Measurements from ENCODE around the gene ADORA1.

The ADORA1 gene

DNA sequence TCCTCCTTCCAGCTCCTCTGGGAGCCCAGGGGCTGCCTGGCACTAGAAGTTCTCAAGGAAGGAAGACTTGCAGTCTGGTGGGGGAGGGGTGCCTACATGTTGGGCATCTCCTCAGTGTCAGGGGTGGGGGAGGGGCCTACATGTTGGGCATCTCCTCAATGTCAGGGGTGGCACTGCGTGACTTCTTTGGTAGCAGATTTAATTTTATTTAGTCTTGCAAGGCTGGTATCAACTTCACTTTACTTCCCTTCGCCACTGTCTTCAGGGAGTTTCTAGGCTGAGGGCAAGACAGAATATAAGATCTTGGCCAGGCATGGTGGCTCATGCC is 18.5 kb downstream of the ADORA1 start:
- TF ChIP-seq POLR2A (IDR thresholded peaks at IDR 0.05; ENCODE audit: low read length): no peak
- DNase-seq: no peak

DNA sequence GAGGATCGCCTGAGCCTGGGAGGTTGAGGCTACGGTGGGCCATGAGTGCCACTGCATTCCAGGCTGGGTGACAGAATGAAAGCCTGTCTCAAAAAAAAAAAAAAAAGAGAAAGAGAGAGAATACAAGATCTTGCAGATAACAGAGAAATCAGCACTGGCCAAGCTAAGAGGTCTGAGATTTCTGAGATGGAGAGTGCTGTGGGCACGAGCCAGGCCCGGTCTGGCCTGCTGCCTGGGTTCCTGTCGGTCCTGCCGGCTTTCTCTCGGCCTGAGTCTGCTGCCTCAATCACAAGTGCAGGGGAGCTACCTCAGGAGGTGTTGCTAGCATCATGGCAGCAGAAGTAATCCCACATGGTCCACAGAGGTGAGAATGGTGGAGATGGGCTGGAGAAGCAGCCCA is 19.0 kb downstream of the ADORA1 start:
- no peak for TF ChIP-seq GATA1 (IDR thresholded peaks at IDR 0.05; ENCODE audit: low read depth, low read length)
- TF ChIP-seq POLR2A (IDR thresholded peaks at IDR 0.05; ENCODE audit: low read length): no peak

DNA sequence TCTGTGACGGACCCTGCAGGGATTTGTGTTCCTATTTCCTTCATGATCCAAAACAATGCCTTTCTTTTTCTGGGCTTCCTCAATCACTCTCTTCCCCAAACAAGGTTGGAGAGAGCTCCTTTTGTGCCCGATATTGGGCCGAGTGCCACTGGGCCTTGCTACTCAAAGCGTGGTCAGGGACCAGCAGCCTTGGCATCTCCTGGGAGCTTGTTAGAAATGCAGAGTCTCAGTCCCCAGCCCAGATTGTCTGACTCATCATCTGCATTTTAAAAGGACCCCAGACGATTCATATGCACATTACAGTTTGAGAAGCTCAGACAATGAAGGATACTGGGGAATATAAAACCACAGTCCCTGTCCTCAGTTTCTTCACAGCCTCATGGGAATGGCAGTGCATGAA is 19.9 kb downstream of the ADORA1 start:
- DNase-seq: no peak
- TF ChIP-seq POLR2A (IDR thresholded peaks at IDR 0.05; ENCODE audit: low read length) (no peak), GATA1 (IDR thresholded peaks at IDR 0.05; ENCODE audit: low read depth, low read length) (no peak)

More for the DNA sequence above, 19.0 kb downstream of the ADORA1 start:
- no peak for DNase-seq

DNA sequence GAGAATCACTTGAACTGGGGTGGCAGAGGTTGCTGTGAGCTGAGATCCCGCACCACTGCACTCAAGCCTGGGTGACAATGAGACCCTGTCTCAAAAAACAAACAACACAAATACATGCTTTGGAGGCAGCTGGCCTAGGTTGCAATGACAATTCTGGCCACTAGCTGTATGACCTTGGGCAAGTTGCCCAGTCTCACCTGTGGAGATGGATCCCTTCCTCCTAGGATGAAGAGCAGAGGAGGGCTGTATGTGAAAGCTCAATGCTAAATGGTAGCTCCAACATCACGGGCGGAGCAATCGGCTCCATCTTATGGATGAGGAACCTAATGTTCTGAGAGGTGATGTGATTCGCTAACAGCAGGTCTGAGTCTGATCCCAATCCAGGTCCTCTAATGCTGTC is 20.6 kb downstream of the ADORA1 start:
- TF ChIP-seq GATA1 (IDR thresholded peaks at IDR 0.05; ENCODE audit: low read depth, low read length) (no peak), POLR2A (IDR thresholded peaks at IDR 0.05; ENCODE audit: low read length) (no peak)
- DNase-seq: peak in 1 of 2 experiments; percentile 4

DNA sequence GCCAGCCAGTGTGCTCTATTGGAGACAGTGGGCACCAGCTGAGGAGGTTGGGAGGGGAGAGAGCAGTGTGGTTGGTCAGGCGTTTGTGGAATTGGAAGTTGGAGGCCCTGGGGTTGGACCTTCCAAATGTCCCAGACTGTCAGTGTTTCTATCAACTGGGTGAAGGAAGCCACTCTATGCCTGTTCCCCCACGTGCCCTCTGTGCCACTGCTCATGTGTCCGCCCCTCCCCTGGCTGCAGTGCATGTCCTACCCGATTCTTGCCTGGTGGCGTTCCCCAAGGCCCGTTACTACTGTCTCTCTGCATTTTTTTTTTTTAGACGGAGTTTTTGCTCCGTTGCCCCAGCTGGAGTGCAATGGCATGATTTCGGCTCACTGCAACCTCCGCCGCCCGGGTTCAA is 21.1 kb downstream of the ADORA1 start:
- TF ChIP-seq POLR2A (IDR thresholded peaks at IDR 0.05; ENCODE audit: low read length) (no peak), GATA1 (IDR thresholded peaks at IDR 0.05; ENCODE audit: low read depth, low read length) (no peak)
- DNase-seq: no peak

DNA sequence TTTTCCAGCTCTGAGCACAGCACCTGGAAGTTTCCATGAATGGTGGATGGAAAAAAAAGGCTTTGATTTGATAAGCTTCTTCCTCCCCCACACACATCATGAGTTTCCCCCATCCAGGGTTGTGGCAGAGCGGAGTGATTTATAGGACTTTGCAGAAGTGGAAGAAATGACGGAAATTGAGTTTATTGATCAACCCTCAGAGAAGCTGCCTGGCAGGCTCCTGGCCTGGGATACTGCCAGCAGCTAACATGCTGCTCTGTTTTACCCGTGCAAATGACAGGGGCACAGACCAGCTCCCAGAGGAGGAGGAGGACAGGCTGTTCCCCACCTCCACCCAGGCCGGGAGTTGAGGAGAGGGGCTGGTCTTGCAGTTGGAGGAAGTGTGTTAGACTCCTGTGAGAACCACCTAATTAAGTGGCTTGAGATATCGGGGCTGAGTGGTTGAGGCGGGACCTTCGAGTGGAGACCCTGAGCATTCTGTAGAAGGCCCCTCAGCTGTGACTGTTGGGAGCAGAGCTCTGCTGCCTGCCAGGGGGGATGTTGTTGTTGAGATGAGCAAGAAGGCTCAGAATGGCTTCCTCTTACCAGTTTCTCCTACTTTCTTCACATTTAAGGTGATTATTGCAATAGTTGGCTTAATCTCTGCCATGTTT is 21.8 kb downstream of the ADORA1 start:
- TF ChIP-seq POLR2A (IDR thresholded peaks at IDR 0.05; ENCODE audit: low read length) (no peak), GATA1 (IDR thresholded peaks at IDR 0.05; ENCODE audit: low read depth, low read length) (no peak)
- DNase-seq: no peak

DNA sequence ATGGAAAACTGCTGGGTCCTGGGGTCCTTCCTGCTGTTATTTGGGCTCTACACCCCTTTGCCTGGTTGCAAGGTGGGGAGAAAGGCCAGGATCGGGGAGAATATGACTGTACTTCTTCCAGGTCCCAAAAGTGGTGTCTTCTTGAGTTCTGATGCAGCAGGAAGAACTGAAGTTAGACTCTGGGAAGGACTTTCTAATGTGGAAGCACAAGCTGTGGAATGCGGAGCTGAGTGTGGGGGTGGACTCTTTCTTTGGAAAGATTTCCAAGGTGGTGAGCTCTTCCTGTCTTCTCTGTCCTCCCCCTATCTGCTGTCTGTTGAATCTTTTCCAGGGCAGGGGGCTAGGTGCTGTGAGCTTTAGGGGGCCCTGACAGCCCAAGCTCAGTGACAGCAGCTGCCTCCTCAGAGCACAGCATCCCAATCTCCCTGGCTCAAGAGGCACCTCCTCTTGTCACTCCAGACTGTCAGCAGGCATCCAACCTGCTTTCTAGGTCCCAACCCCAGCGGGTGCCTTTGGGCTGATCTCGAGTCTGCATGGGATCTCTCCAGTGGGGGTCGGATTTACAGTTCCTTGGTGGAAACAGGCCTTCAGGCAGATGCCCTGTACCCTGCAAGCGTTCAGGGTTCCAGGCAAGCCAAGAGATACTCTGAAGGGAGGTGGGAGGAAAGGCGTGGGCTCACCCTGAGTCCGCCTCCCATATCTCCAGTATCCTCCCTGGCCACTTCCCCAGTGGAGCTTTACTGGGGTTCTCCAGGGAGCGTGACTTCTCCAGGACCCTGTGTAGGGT is 23.2 kb downstream of the ADORA1 start:
- no peak for TF ChIP-seq GATA1 (IDR thresholded peaks at IDR 0.05; ENCODE audit: low read depth, low read length)
- no peak for DNase-seq

DNA sequence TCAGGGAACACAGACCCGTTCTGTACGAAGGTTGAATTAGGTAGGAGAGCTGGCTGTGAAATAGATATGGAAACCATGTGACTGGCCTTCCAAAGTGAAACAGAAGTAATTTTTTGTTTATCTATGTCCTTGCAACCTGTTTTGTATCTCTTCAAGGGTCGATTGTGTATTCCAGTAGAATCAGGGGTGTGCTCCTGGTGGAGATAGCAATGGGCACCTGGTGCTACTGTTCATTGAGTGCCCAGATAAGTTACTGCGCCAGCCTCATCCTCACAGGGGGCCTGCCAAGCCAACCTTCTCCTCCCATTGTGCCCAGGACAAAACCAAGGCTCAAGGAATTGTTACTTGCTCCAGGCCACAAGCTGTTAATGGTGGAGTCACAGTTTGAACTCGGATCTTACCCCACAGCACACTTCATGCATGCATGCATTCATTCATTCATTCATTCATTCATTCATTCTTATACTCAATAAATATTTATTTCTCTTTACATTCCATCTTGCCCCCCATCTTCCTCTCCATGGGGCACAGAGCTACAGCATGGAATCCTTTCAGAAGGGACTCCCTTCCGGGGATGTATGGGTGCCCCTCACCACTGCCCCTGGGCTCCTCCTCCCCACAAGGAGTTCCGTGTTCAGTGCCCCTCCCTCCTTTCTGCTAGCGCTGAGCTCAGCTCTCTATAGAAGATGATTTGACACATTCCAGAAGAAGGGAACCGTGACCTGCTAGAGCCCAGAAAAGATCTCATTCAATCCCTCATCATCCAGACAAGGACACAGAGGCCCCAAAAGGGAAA is 24.0 kb downstream of the ADORA1 start:
- TF ChIP-seq GATA1 (IDR thresholded peaks at IDR 0.05; ENCODE audit: low read depth, low read length) (no peak), POLR2A (IDR thresholded peaks at IDR 0.05; ENCODE audit: low read length) (no peak)
- no peak for DNase-seq

DNA sequence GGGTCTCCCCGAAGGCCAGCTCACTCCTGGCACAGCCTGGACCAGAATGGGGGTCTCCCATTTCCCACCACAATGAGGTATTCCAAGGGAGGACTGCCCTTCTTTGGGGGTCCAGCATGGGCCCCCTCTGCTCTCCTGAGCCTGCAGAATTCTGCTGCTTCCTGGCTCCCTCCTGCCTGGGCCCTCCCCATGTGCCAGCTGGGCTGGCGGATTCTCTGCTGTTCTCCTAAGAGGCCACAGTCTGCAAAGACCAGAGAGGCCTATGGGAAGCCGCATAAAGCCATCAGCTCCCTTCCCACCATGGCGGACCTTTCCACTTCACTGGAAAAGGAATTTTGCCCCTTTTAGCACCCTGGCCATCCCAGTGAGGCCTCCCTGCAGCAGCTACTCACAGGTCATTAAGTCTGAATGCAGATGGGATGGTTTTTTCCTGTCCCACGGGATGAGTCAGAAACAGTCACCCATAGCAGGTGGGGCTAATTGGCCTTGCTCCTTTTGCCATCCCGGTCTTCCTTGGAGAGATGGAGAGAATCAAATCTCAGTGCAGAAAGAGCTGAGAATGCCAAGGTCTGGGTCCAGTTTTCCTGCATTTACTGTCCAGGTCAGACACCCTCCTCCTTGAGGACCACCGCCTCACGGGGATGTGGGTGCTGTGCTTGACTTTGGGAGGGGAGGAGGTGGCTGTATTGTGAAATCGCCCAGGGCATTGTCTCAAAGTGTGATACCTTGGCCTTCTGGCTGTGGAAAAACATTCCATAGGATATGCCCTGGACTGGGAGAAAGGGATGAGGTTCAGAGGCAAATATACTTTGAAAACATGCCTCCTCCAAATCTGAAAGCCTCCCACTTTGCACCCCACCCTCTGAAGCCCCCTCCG is 24.9 kb downstream of the ADORA1 start:
- no peak for DNase-seq
- TF ChIP-seq POLR2A (IDR thresholded peaks at IDR 0.05; ENCODE audit: low read length) (no peak), GATA1 (IDR thresholded peaks at IDR 0.05; ENCODE audit: low read depth, low read length) (no peak)

DNA sequence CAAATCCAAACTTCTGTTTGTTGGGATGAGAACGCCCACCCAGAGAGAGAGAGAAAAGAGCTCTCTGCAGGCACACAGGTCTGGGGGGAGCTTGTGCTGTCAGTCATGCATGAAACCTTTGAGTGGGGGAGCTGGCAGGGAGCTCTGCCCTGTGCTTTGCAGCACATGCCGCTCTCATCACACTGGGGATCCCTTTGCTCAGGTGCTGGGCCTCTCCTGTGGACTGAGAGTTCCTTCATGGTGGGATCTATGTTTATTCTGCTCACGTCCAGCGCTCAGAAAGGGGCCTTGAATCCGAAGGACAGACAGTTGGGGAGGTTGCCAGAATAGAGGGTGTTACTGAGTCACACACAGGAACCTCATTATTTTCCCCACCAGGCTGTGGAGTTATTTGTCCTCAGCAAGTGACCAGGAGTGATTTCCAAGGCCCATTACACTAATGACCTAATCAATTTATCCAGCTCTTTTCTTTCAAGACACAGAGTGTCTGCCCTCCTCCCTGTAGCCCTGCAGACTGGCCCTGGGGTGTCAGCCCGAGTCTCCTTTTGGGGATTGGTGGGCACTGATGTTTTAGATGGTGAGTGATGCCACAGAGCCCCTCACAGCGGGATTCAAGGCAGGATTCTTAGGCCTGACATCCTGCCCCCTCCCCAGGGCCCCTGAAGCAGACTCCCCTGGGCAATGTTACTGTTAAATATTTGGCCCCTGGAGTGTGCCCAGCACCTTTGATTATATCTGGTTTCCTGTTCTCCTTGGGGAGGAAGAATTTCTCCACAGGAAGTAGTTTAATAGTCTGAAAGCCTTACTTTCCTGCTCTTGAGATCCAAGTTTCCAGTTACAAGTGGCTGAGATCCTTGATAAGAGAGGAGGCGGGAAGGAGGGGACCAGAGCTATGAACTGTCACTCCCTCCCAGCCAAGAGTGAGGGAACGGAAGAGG is 25.8 kb downstream of the ADORA1 start:
- no peak for DNase-seq
- no peak for TF ChIP-seq GATA1 (IDR thresholded peaks at IDR 0.05; ENCODE audit: low read depth, low read length)
- no peak for TF ChIP-seq POLR2A (IDR thresholded peaks at IDR 0.05; ENCODE audit: low read length)

DNA sequence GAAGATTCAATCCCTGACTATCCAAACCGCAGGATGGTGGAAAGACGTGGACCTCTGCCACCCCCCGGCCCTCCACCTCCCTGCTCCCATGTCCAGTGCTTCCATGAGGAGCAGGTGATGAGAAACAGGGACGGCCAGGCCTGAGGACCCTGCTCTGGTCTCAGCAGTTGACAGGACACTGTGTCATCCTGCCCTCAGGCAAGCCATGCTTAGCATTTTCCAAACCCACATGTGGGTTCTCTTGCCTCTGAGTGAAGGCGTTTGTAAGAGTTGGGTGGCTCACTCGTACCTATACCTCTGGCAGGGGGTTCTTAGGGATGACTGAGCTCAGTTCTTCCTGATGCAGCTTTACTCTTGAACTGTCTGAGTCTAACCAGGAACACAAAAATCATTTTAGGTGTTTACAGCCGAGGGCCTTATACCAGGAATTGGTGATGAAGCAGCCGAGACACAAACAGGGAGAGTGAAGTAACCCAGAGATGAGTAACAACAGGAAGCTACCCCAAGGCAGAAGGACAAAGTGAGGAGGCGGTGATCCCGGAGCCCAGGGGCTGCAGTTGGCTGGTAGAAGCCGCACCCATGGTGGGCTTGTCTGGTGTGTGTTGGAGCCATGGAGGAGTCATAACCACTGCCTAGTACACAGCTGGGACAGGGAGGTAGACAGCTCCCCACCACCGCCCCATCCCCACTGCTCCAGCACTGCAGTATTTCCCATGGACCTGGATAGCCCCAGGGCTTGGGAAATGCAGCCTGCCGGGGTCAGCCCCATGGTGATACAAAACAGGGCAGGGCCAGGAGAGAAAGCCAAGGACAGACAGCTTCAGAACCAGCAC is 26.7 kb downstream of the ADORA1 start:
- no peak for TF ChIP-seq POLR2A (IDR thresholded peaks at IDR 0.05; ENCODE audit: low read length)
- no peak for TF ChIP-seq GATA1 (IDR thresholded peaks at IDR 0.05; ENCODE audit: low read depth, low read length)
- DNase-seq: no peak

DNA sequence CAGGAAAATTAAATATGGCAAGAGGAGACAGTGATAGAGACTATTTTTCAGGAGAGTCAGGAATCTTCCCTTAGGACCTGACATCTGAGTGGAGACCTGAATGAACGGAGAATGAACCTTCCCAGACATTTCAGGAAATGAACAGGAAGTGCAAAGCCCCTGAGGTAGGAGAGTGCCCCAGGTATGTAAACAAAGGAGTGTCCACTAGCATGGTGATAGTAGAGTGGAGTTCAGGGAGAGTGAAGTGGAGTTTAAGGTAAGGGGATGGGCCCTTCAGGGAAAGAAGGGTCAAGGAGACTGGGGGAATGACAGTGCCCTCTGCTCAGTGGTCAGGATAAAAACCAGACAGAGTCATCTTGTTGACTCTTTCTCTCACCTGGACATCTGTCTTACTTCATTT is 28.8 kb downstream of the ADORA1 start:
- TF ChIP-seq GATA1 (IDR thresholded peaks at IDR 0.05; ENCODE audit: low read depth, low read length) (no peak), POLR2A (IDR thresholded peaks at IDR 0.05; ENCODE audit: low read length) (no peak)

More for the DNA sequence above, 28.8 kb downstream of the ADORA1 start:
- no peak for DNase-seq
